Spleen (tissue), 11 donors: ENCODE results near the gene CSMD2. TPM values are rescaled to one million over a fixed set of nuclear protein-coding genes. Genes with fewer than 3 reads are reported as not detected.
A peak's percentile ranks its signal among the peaks of the same experiment; 100 is the strongest.

Experiments used
- DNase-seq: peaks from one replicate; pipeline ENCODE4 v3.0.0-alpha.2; 2020
- H3K27ac ChIP-seq, 8 donors: fragments of 200-600 bp; sonication (generic) in 7 of 8; 1 replicate in 4 of 8; 2 replicates in 4 of 8; pipeline versions ENCODE4 v1.5.0 to v1.8.0; 2016 to 2021; ENCODE audit warnings: inconsistent platforms in 4 of 8, mild to moderate bottlenecking in 4 of 8, moderate library complexity in 1 of 8
- H3K27me3 ChIP-seq, 7 donors: fragments of 200-600 bp; sonication (generic) in 6 of 7; replicated peaks in 1 of 7; 1 replicate in 4 of 7; 2 replicates in 3 of 7; pipeline versions ENCODE4 v1.5.0 to v1.8.0; 2016 to 2021; ENCODE audit warnings: inconsistent platforms in 3 of 7, mild to moderate bottlenecking in 1 of 7
- H3K36me3 ChIP-seq, 6 donors: fragments of 200-600 bp; sonication (generic) in 5 of 6; 1 replicate in 4 of 6; 2 replicates in 2 of 6; pipeline versions ENCODE4 v1.5.0 to v1.8.0; 2016 to 2021; ENCODE audit warnings: inconsistent platforms in 2 of 6
- H3K4me1 ChIP-seq, 6 donors: fragments of 200-600 bp; sonication (generic) in 5 of 6; 1 replicate in 3 of 6; 2 replicates in 3 of 6; pipeline versions ENCODE4 v1.5.0 to v1.8.0; 2016 to 2021; ENCODE audit warnings: inconsistent platforms in 3 of 6
- H3K4me3 ChIP-seq, 8 donors: fragments of 200-600 bp; sonication (generic) in 7 of 8; 1 replicate in 4 of 8; 2 replicates in 4 of 8; pipeline versions ENCODE4 v1.5.0 to v1.8.0; 2016 to 2021; ENCODE audit warnings: inconsistent platforms in 4 of 8, mild to moderate bottlenecking in 4 of 8, moderate library complexity in 2 of 8
- H3K9me3 ChIP-seq, 8 donors: fragments of 200-600 bp; sonication (generic) in 7 of 8; 1 replicate in 4 of 8; 2 replicates in 4 of 8; pipeline versions ENCODE4 v1.5.0 to v1.8.0; 2016 to 2021; ENCODE audit warnings: inconsistent platforms in 4 of 8
- CTCF ChIP-seq, 11 experiments: fragments of 200-600 bp in 7 of 11; fragments of 450-650 bp in 4 of 11; sonication (generic) in 4 of 11; IDR thresholded peaks in 8 of 11; conservative IDR thresholded peaks in 3 of 11; 1 replicate in 7 of 11; 2 replicates in 4 of 11; pipeline versions ENCODE4 v1.4.0 to v1.8.0; 2016 to 2021; ENCODE audit warnings: antibody characterized with exemption in 11 of 11, inconsistent platforms in 4 of 11, mild to moderate bottlenecking in 1 of 11
- POLR2A ChIP-seq, 3 donors: fragments of 450-650 bp; IDR thresholded peaks; one replicate each; pipeline ENCODE4 v1.5.1; 2017; ENCODE audit warnings: antibody characterized with exemption in 3 of 3, mild to moderate bottlenecking in 1 of 3
- POLR2AphosphoS5 ChIP-seq, 3 donors: sonication (generic); formaldehyde crosslinking; IDR thresholded peaks; one replicate each; pipeline ENCODE4 v1.5.1; 2017; ENCODE audit warnings: antibody characterized with exemption in 3 of 3
- WGBS, 5 donors: extraction: QIAGEN DNeasy Blood & Tissue Kit in 3 of 5; methylation state at CpG; one replicate each; pipeline versions ENCODE4 v1.1.5 to v1.1.7; 2013 to 2018; 5-methylcytosine and 5-hydroxymethylcytosine counted together
- intact Hi-C: fragments of 100-400 bp; cut with DNase I; formaldehyde crosslinking; loops from one replicate; pipeline ENCODE4 v1.15.0; 2023; ENCODE audit warnings: low total_unique reads
- polyA plus RNA-seq, 3 donors: library from polyadenylated mRNA; stranded (reverse); fragments of 200-250 nt; gene quantifications; one replicate each; pipeline ENCODE4 v1.2.1, GENCODE V29; 2013
- total RNA-seq, 7 donors: library from RNA; depleted of rRNA in 3 of 7; stranded (reverse); fragments of >200 nt in 3 of 7; fragmentation: NEBNext Ultra II Directional in 4 of 7; extraction: Animal tissue kit (Norgen Biotek cat#: 25700) in 4 of 7; gene quantifications; one replicate each; pipeline versions ENCODE4 v1.1.0 to v1.2.1, GENCODE V29; 2016 to 2021
- donor health status: healthy with polysubstance abuse.
- donor health status: DM: no; HTN: no; CAD: no; lungs with moderate emphysema.
- donor health status: DM: no; HTN: no; CAD: no.
- donor health status: Bipolar disorder and iron deficiency.
- donor health status: healthy.
- donor health status: DM: no; HTN: no; CAD: no.
- donor health status: DM: yes; HTN: yes; CAD: no.

CSMD2 gene
- total and polyA plus RNA-seq, 10 donors = 0.12 to 2.7 (median 0.96) TPM

DNA sequence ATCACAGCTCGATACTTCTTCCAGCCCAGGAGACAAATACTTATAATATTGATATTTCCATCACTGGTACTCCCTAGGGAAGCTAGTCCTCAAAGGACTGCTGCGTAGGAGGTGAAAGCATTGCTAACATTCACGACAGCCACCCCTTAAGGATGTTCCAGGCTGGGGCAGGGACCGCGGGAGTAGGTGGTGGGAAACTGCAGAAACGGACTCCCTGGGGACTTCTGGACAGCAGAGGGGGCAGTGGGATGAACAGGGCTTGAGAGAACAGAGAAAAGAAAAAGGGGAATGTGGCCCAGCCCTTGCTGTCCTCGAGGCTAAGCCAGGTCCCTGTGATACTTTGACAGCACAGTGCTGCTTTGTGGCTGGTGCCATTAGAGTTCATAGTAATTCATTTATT is 193.1 kb downstream of the CSMD2 start:
- Histone ChIP-seq H3K27me3 (peaks cover 0 to 44% (median 0%) of the 10 kb centered on the region in 7 donors), H3K4me3 (no peak overlapping the region), H3K9me3 (no peaks in the 10 kb centered on the region), H3K27ac (peak overlapping the region in 3 of 8 donors; percentile 9 to 28 (median 20)), H3K36me3 (no peaks in the 10 kb centered on the region), H3K4me1 (peaks cover 0 to 25% (median 16%) of the 10 kb centered on the region in 6 donors)
- 60 to 73% (median 68%) methylated on average over 7 of the region's 7 CpGs for WGBS, 5 donors
- TF ChIP-seq CTCF (IDR thresholded peaks at IDR 0.05 in 8 of 11, conservative IDR thresholded peaks at IDR 0.05 in 3 of 11) = peak in 1 of 11 experiments; percentile 17
- TF ChIP-seq POLR2AphosphoS5 (IDR thresholded peaks at IDR 0.05) = no peak
- TF ChIP-seq POLR2A (IDR thresholded peaks at IDR 0.05) = no peak
- DNase-seq = no peak
- intact Hi-C loops = no loop called here

DNA sequence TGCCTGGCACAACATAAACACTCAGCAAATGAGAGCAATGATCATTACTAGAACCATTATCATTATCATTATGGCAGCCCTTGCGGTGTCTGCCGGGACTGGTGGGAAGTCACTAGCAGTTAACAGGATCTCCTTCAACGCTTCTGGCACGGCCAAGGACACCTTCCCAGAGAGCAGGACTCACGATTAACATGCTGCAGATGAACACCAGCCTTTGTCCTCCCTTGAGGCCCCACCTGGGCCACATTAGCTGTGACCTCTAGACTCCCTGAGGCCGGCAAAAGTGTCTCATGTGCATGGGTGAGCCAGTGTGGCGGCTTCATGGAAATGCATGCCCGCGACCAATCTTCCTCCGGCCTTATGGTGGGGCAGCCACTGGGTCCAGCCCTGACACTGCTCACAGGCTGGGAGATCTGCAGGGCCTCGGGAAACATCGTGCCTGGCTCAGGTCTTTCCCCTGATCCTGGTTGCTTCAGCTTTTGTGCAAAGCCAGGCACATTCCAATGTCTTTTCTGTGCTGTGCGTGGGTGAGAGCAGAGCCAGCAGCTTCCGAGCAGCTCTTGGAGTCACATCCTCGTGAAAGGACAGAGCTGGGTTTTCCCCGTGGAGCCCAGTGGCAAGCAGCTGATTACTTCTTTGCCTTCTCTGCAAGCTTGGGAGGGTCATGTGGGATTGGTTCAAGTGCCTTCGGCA is 193.9 kb downstream of the CSMD2 start:
- intact Hi-C loops = no loop called here
- H3K36me3 ChIP-seq = no peaks in the 10 kb centered on the region
- DNase-seq = no peak
- TF ChIP-seq POLR2A (IDR thresholded peaks at IDR 0.05) (no peak), CTCF (IDR thresholded peaks at IDR 0.05 in 8 of 11, conservative IDR thresholded peaks at IDR 0.05 in 3 of 11) (no peak), POLR2AphosphoS5 (IDR thresholded peaks at IDR 0.05) (peak in 2 of 3 donors; percentile 9 to 24)
- H3K4me3 ChIP-seq = no peak overlapping the region
- peaks cover 0 to 25% (median 16%) of the 10 kb centered on the region in 6 donors for H3K4me1 ChIP-seq
- 65 to 80% (median 77%) methylated on average over 15 to 17 of the region's 17 CpGs for WGBS, 5 donors
- H3K27ac ChIP-seq = peak overlapping the region in 3 of 8 donors; percentile 9 to 28 (median 20)
- peaks cover 0 to 37% (median 0%) of the 10 kb centered on the region in 7 donors for H3K27me3 ChIP-seq
- no peaks in the 10 kb centered on the region for H3K9me3 ChIP-seq

DNA sequence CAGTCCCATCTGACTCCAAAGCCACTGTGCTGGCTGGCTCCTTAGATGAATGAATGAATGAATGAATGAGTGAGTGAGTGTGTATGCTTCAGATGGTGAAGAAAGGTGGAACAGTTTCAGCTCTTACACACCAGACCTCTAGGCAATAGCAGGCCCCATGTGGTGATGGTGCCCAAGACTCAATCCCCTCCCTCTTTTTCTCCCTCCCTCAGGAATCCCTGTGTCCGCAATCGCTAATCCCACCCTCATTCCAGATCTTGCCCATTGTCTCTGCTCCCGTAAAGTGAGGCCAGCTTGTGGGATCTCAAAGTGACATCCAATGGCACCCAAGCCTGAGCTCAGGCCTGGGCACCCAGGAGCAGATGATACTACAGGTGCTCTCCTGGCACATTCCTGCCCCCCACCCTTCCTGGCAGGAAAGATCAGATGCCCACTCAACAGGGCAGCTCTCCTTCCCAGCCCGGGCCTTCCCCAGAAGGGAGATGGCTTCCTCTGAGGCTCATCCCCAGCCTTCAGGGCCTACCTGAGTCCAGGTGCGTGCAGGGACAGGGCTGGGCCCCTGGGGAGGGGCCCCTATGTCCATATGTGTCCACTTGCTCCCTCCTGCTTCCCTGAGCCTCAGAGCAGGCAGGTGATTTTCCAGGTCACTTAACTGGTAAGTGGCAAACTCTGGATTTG is 194.7 kb downstream of the CSMD2 start:
- Histone ChIP-seq H3K36me3 (no peaks in the 10 kb centered on the region), H3K9me3 (no peaks in the 10 kb centered on the region), H3K27ac (no peak overlapping the region), H3K4me1 (peaks cover 0 to 25% (median 16%) of the 10 kb centered on the region in 6 donors), H3K4me3 (no peak overlapping the region), H3K27me3 (peaks cover 0 to 28% (median 0%) of the 10 kb centered on the region in 7 donors)
- no peak for DNase-seq
- TF ChIP-seq POLR2AphosphoS5 (IDR thresholded peaks at IDR 0.05) (no peak), CTCF (IDR thresholded peaks at IDR 0.05 in 8 of 11, conservative IDR thresholded peaks at IDR 0.05 in 3 of 11) (no peak), POLR2A (IDR thresholded peaks at IDR 0.05) (no peak)
- 84 to 91% (median 88%) methylated on average over 4 to 5 of the region's 5 CpGs for WGBS, 5 donors
- intact Hi-C loops = no loop called here
